WI38 (cell line): Measurements from ENCODE around the gene DHX9.
"Not testable (repeated sequence)": the region's sequence is repeated elsewhere in the genome, so short reads cannot be mapped to it uniquely, and the experiment has no call there.

ENCODE experiments used
- H3K4me3 ChIP-seq: 2 replicates; pipeline ENCODE4 v1.5.1; 2011; ENCODE audit warnings: low read depth, mild to moderate bottlenecking, control low read depth, low read length
- CTCF ChIP-seq: IDR thresholded peaks from 2 replicates; pipeline ENCODE4 v1.5.1; 2012; ENCODE audit warnings: low read depth, mild to moderate bottlenecking, control low read depth, low read length

The DHX9 gene

GRCh38 chr1:182886985-182887384, 47.8 kb downstream of the DHX9 start:
- TF ChIP-seq CTCF: no peak
- no peak overlapping the region for H3K4me3 ChIP-seq

- TF ChIP-seq CTCF: no peak
- H3K4me3 ChIP-seq: no peak overlapping the region
Observed at GRCh38 chr1:182888736-182889531, 49.8 kb downstream of the DHX9 start.

- no peak overlapping the region for H3K4me3 ChIP-seq
- no peak for TF ChIP-seq CTCF
Observed at GRCh38 chr1:182889997-182890396, 50.9 kb downstream of the DHX9 start.

- TF ChIP-seq CTCF: no peak
- no peak overlapping the region for H3K4me3 ChIP-seq
Observed at GRCh38 chr1:182890927-182891610, 51.9 kb downstream of the DHX9 start.

- no peak for TF ChIP-seq CTCF
- no peak overlapping the region for H3K4me3 ChIP-seq
Observed at GRCh38 chr1:182897696-182898095, 58.5 kb downstream of the DHX9 start.

DNA sequence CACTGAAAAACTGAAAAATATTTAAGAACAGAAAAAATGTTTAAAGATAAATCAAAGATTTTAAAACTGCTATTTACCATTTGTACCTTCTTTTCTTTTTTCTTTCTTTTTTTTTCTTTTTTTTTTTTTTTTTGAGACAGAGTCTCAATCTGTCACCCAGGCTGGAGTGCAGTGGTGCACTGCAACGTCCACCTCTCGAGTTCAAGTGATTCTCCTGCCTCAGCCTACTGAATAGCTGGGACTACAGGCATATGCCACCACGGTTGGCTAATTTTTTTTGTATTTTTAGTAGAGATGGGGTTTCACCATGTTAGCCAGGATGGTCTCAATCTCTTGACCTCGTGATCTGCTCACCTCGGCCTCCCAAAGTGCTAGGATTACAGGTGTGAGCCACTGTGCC, 62.8 kb downstream of the DHX9 start:
- H3K4me3 ChIP-seq: not testable (repeated sequence)

DNA sequence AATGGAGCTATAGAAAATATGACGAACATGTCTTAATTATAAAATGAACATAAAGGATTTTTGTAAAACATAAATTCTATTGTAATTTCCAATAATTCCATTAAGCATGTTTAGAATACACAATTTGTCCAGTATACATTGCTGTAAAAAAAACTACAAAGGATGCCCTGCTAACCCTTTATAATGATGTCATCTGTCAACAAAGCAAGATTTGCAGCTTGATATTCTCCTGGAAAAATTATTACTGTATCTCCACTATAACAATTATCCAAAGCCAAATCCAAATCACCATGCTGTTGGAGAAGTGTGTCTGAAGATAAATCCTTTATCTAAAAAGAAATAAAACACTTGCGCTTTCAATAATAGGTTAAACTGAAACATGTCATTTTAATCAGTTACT, 66.2 kb downstream of the DHX9 start:
- H3K4me3 ChIP-seq: no peak overlapping the region
- TF ChIP-seq CTCF: no peak
